Measurements from ENCODE around the gene FOXD2. TPM values are rescaled to one million over a fixed set of nuclear protein-coding genes. Genes with fewer than 3 reads are reported as not detected.

Gene FOXD2
- total RNA-seq, 4 donors from 2014 or later: under 0.01 to 0.57 (median 0.19) TPM; not detected in 1

DNA sequence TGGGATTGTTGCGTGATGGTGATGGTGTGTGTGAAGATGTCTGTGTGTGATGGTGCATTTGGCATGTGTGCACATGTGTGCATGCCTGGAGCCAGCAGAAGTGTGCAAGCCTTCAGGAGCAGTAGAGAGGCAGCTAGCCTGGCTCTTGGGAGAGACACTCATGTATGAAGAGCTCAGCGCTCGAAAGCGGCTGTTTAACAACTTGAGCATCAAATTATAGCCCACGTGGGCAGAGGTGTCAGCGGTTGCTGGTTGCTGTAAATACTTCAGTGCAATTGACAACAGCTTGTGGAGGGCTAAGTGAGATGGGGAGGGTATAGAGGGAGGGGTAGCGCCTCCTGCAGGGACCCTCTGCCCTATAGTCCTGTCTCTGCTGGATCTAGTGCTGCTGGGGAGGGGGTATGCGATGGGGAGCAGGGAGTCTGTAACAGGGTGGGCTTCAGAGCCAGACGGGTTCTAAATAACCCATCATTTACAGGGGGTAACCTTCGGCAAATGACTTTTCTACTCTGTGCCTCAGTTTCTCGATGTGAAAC, 21.5 kb downstream of the FOXD2 start:
- Histone ChIP-seq H3K9me3 (no peaks in the 10 kb centered on the region), H3K27me3 (peaks cover 0 to 97% (median 11%) of the 10 kb centered on the region in 4 donors), H3K27ac (replicated peaks in 1 of 4) (no peak overlapping the region), H3K4me1 (no peaks in the 10 kb centered on the region), H3K4me3 (no peak overlapping the region), H3K36me3 (no peaks in the 10 kb centered on the region)
- TF ChIP-seq, protein P1, sequence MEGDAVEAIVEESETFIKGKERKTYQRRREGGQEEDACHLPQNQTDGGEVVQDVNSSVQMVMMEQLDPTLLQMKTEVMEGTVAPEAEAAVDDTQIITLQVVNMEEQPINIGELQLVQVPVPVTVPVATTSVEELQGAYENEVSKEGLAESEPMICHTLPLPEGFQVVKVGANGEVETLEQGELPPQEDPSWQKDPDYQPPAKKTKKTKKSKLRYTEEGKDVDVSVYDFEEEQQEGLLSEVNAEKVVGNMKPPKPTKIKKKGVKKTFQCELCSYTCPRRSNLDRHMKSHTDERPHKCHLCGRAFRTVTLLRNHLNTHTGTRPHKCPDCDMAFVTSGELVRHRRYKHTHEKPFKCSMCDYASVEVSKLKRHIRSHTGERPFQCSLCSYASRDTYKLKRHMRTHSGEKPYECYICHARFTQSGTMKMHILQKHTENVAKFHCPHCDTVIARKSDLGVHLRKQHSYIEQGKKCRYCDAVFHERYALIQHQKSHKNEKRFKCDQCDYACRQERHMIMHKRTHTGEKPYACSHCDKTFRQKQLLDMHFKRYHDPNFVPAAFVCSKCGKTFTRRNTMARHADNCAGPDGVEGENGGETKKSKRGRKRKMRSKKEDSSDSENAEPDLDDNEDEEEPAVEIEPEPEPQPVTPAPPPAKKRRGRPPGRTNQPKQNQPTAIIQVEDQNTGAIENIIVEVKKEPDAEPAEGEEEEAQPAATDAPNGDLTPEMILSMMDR (IDR thresholded peaks at IDR 0.05): no peak
- TF ChIP-seq POLR2A (IDR thresholded peaks at IDR 0.05; ENCODE audit: low read depth) (no peak), EP300 (IDR thresholded peaks at IDR 0.05) (no peak), POLR2AphosphoS5 (IDR thresholded peaks at IDR 0.05) (no peak)
- intact Hi-C loops (cut with DNase I): no loop called here
- DNase-seq (ENCODE audit: extremely low spot score): no peak
- 38% methylated on average over 11 of the region's 11 CpGs for WGBS

DNA sequence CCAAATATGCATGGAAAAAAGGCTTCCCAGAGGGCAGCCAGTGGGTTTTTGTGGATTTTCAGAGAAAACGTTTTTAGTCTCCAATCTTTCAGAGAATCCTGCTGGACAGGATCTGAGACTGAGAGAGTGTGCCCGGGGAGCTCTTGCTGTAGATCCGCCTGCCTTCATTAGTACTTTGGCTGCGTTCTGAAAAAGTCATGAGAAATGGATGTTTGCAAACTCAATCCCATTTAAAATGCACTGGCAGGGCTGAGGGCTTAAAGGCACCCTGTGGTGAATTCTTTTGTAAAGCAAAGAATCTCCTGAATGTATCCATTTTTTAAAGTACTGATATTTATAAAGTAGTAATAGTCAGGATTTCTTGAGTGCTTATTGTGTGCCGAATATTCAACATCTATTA, 22.2 kb downstream of the FOXD2 start:
- Histone ChIP-seq H3K27ac (replicated peaks in 1 of 4) (no peak overlapping the region), H3K9me3 (no peaks in the 10 kb centered on the region), H3K4me1 (no peaks in the 10 kb centered on the region), H3K27me3 (peaks cover 0 to 95% (median 11%) of the 10 kb centered on the region in 4 donors), H3K36me3 (no peaks in the 10 kb centered on the region), H3K4me3 (no peak overlapping the region)
- DNase-seq (ENCODE audit: extremely low spot score): no peak
- WGBS: 23% methylated on average over 5 of the region's 5 CpGs
- TF ChIP-seq POLR2A (IDR thresholded peaks at IDR 0.05; ENCODE audit: low read depth): no peak
- TF ChIP-seq EP300 (IDR thresholded peaks at IDR 0.05): no peak
- TF ChIP-seq POLR2AphosphoS5 (IDR thresholded peaks at IDR 0.05): no peak
- TF ChIP-seq, protein P1 (IDR thresholded peaks at IDR 0.05): no peak
- intact Hi-C loops (cut with DNase I): no loop called here

GRCh38 chr1:47460456-47460855, 22.6 kb downstream of the FOXD2 start:
- Histone ChIP-seq H3K4me1 (peaks cover 0 to 2% (median 0%) of the 10 kb centered on the region in 4 donors), H3K27me3 (peaks cover 0 to 94% (median 11%) of the 10 kb centered on the region in 4 donors), H3K4me3 (no peak overlapping the region), H3K27ac (replicated peaks in 1 of 4) (no peak overlapping the region), H3K36me3 (no peaks in the 10 kb centered on the region), H3K9me3 (no peaks in the 10 kb centered on the region)
- intact Hi-C loops (cut with DNase I): no loop called here
- no peak for DNase-seq (ENCODE audit: extremely low spot score)
- TF ChIP-seq EP300 (IDR thresholded peaks at IDR 0.05) (no peak), POLR2AphosphoS5 (IDR thresholded peaks at IDR 0.05) (no peak), POLR2A (IDR thresholded peaks at IDR 0.05; ENCODE audit: low read depth) (no peak)
- TF ChIP-seq, protein P1 (IDR thresholded peaks at IDR 0.05): no peak

GRCh38 chr1:47465605-47466004, 27.8 kb downstream of the FOXD2 start:
- Histone ChIP-seq H3K4me1 (peaks cover 0 to 5% (median 0%) of the 10 kb centered on the region in 4 donors), H3K27me3 (peaks cover 0 to 80% (median 8%) of the 10 kb centered on the region in 4 donors), H3K4me3 (no peak overlapping the region), H3K27ac (replicated peaks in 1 of 4) (no peak overlapping the region), H3K36me3 (no peaks in the 10 kb centered on the region), H3K9me3 (no peaks in the 10 kb centered on the region)
- WGBS: 32% methylated on average over 3 of the region's 3 CpGs
- TF ChIP-seq POLR2AphosphoS5 (IDR thresholded peaks at IDR 0.05) (no peak), POLR2A (IDR thresholded peaks at IDR 0.05; ENCODE audit: low read depth) (no peak), EP300 (IDR thresholded peaks at IDR 0.05) (no peak)
- TF ChIP-seq, protein P1 (IDR thresholded peaks at IDR 0.05): no peak
- intact Hi-C loops (cut with DNase I): no loop called here
- DNase-seq (ENCODE audit: extremely low spot score): no peak

Data from esophagus muscularis mucosa (tissue), 4 donors.